K562 (cell line): ENCODE data around the gene FGG.

Experiments used
- ARHGAP35 ChIP-seq: fragments of 450-650 bp; IDR thresholded peaks from 2 replicates; pipeline ENCODE4 v1.6.1; 2018; ENCODE audit not compliant: partially characterized antibody
- HIVEP1 ChIP-seq: fragments of 250-450 bp; sonication (Bioruptor Pico); IDR thresholded peaks from 2 replicates; pipeline ENCODE4 v1.4.0; 2020; ENCODE audit warnings: mild to moderate bottlenecking
- POLR2A ChIP-seq: fragments of 450-650 bp; conservative IDR thresholded peaks from 2 replicates; pipeline ENCODE4 v1.6.1; 2016
- SRSF7 ChIP-seq: fragments of 200-400 bp; formaldehyde crosslinking; optimal IDR thresholded peaks from 2 replicates; pipeline ENCODE3; 2017; ENCODE audit warnings: mild to moderate bottlenecking, low read depth, low read length
- TF ChIP-seq, protein P1 (sequence below): conservative IDR thresholded peaks from 2 replicates; pipeline ENCODE4 v1.6.1; 2011; ENCODE audit warnings: low read depth, mild to moderate bottlenecking, low read length; ENCODE audit not compliant: control insufficient read depth
- TF ChIP-seq, protein P2 (sequence below): sonication (generic); formaldehyde crosslinking; IDR thresholded peaks from 2 replicates; pipeline ENCODE4 v1.9.0; 2022; ENCODE audit warnings: mild to moderate bottlenecking, missing genetic modification reagents

DNA sequence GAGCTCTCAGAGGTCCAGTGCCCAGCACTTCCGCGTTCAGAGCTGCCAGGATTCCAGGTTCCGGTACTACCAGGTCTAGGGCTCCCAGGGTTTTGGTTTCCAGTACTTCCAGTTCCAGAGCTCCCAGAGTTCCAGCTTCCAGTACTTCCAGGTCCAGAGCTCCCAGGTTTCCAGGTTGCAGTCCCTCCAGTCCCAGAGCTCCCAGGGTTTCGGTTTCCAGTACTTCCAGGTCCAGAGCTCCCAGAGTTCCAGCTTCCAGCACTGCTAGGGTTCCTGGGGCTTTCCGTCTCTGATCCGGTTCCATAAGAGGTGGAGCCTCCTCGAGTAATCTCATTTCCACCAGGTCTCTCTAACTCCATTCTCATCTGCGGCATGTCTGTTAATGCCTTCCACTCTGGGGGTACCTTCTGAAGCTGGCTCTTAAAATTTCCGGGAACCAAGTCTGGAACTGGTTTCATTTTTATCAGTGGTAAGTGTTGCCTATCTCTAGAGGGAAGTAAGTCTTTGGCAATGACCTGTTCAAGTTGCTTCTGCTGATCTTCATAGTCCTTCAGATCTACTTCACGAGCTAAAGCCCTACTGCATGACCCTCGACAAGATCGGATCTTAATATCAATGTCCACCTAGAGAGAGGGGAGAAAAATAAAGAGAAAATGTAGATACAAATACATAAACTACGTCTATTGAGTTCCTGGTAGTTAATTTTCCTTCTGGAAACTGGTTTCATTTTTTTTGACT lies 26.0 kb downstream of the FGG start:
- no peak for TF ChIP-seq POLR2A
- no peak for TF ChIP-seq SRSF7
- no peak for TF ChIP-seq ARHGAP35
- TF ChIP-seq, protein P1, sequence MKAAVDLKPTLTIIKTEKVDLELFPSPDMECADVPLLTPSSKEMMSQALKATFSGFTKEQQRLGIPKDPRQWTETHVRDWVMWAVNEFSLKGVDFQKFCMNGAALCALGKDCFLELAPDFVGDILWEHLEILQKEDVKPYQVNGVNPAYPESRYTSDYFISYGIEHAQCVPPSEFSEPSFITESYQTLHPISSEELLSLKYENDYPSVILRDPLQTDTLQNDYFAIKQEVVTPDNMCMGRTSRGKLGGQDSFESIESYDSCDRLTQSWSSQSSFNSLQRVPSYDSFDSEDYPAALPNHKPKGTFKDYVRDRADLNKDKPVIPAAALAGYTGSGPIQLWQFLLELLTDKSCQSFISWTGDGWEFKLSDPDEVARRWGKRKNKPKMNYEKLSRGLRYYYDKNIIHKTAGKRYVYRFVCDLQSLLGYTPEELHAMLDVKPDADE, result no peak
- TF ChIP-seq, protein P2, sequence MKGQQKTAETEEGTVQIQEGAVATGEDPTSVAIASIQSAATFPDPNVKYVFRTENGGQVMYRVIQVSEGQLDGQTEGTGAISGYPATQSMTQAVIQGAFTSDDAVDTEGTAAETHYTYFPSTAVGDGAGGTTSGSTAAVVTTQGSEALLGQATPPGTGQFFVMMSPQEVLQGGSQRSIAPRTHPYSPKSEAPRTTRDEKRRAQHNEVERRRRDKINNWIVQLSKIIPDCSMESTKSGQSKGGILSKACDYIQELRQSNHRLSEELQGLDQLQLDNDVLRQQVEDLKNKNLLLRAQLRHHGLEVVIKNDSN, result no peak
- no peak for TF ChIP-seq HIVEP1 (CRISPR knock-in tag)
